ENCODE data around the gene ZBTB16. TPM values are rescaled to one million over a fixed set of nuclear protein-coding genes. Genes with fewer than 3 reads are reported as not detected.

The ZBTB16 gene
- polyA plus RNA-seq, 1 experiment = not detected

GRCh38 chr11:114122686-114123085 is 63.2 kb downstream of the ZBTB16 start:
- Histone ChIP-seq H3K4me3 (ENCODE audit: low read depth, low read length) (no peak overlapping the region), H3K27me3 (ENCODE audit: control insufficient read depth, insufficient read depth, low read length) (peaks cover 10% of the 10 kb centered on the region), H3K36me3 (ENCODE audit: control insufficient read depth, insufficient read depth, low read length) (no peaks in the 10 kb centered on the region)
- POLR2A ChIA-PET = no interaction called here
- no peak for DNase-seq (ENCODE audit: low read depth)
- TF ChIP-seq CTCF (IDR thresholded peaks at IDR 0.05; ENCODE audit: insufficient read depth, low read depth, low read length) = no peak
- CTCF ChIA-PET = interaction anchor here (1.2 kb wide), 1 partner anchor 139 kb away, joined by 4 read pairs; no protein-coding TSS in a partner anchor

- Histone ChIP-seq H3K27me3 (ENCODE audit: control insufficient read depth, insufficient read depth, low read length) (peaks cover 12% of the 10 kb centered on the region), H3K4me3 (ENCODE audit: low read depth, low read length) (no peak overlapping the region), H3K36me3 (ENCODE audit: control insufficient read depth, insufficient read depth, low read length) (no peaks in the 10 kb centered on the region)
- no peak for DNase-seq (ENCODE audit: low read depth)
- TF ChIP-seq CTCF (IDR thresholded peaks at IDR 0.05; ENCODE audit: insufficient read depth, low read depth, low read length) = no peak
- ChIA-PET POLR2A (no interaction called here), CTCF (interaction anchor here (1.2 kb wide), 1 partner anchor 138 kb away, joined by 4 read pairs; no protein-coding TSS in a partner anchor)
These were observed 64.3 kb downstream of the ZBTB16 start for GRCh38 chr11:114123692-114124330.

GRCh38 chr11:114124601-114125144 is 65.2 kb downstream of the ZBTB16 start:
- no peak for DNase-seq (ENCODE audit: low read depth)

GRCh38 chr11:114125531-114125930 is 66.0 kb downstream of the ZBTB16 start:
- CTCF ChIA-PET = interaction anchor here (0.6 to 1.2 kb wide), 3 partner anchors 11 to 90 kb away, joined by 3 to 4 read pairs (median 3); no protein-coding TSS in a partner anchor
- TF ChIP-seq CTCF (IDR thresholded peaks at IDR 0.05; ENCODE audit: insufficient read depth, low read depth, low read length) = no peak

More at GRCh38 chr11:114124601-114125144, 65.2 kb downstream of the ZBTB16 start:
- ChIA-PET POLR2A (no interaction called here), CTCF (interaction anchor here (1.1 to 1.2 kb wide), 2 partner anchors 12 to 89 kb away, joined by 3 read pairs; no protein-coding TSS in a partner anchor)
- TF ChIP-seq CTCF (IDR thresholded peaks at IDR 0.05; ENCODE audit: insufficient read depth, low read depth, low read length) = no peak
- H3K27me3 ChIP-seq (ENCODE audit: control insufficient read depth, insufficient read depth, low read length) = peaks cover 13% of the 10 kb centered on the region
- no peaks in the 10 kb centered on the region for H3K36me3 ChIP-seq (ENCODE audit: control insufficient read depth, insufficient read depth, low read length)
- H3K4me3 ChIP-seq (ENCODE audit: low read depth, low read length) = no peak overlapping the region

GRCh38 chr11:114125959-114126358 is 66.4 kb downstream of the ZBTB16 start:
- Histone ChIP-seq H3K4me3 (ENCODE audit: low read depth, low read length) (no peak overlapping the region), H3K36me3 (ENCODE audit: control insufficient read depth, insufficient read depth, low read length) (no peaks in the 10 kb centered on the region), H3K27me3 (ENCODE audit: control insufficient read depth, insufficient read depth, low read length) (peaks cover 19% of the 10 kb centered on the region)
- ChIA-PET POLR2A (no interaction called here), CTCF (interaction anchor here (0.6 kb wide), 1 partner anchor 37 kb away, joined by 4 read pairs; no protein-coding TSS in a partner anchor)
- TF ChIP-seq CTCF (IDR thresholded peaks at IDR 0.05; ENCODE audit: insufficient read depth, low read depth, low read length) = no peak
- DNase-seq (ENCODE audit: low read depth) = no peak

More at GRCh38 chr11:114125531-114125930, 66.0 kb downstream of the ZBTB16 start:
- Histone ChIP-seq H3K36me3 (ENCODE audit: control insufficient read depth, insufficient read depth, low read length) (no peaks in the 10 kb centered on the region), H3K4me3 (ENCODE audit: low read depth, low read length) (no peak overlapping the region), H3K27me3 (ENCODE audit: control insufficient read depth, insufficient read depth, low read length) (peaks cover 19% of the 10 kb centered on the region)
- no peak for DNase-seq (ENCODE audit: low read depth)
- POLR2A ChIA-PET = no interaction called here
